ENCODE measurements around the gene PANX1.

The PANX1 gene

GRCh38 chr11:94212898-94213297, 84.3 kb downstream of the PANX1 start:
- Histone ChIP-seq H3K36me3 (ENCODE audit: control insufficient read depth in 4 of 4, insufficient read depth in 4 of 4, low read length in 3 of 4) (no peaks in the 10 kb centered on the region), H3K27ac (ENCODE audit: insufficient read depth in 1 of 2, low read depth in 1 of 2, low read length in 2 of 2, poor library complexity in 1 of 2, severe bottlenecking in 2 of 2) (no peak overlapping the region), H3K27me3 (replicated peaks in 2 of 5; ENCODE audit: control insufficient read depth in 4 of 5, insufficient read depth in 5 of 5, low read length in 4 of 5) (no peaks in the 10 kb centered on the region), H3K9me3 (ENCODE audit: control extremely low read depth in 1 of 5, control insufficient read depth in 4 of 5, insufficient read depth in 2 of 5, low read depth in 1 of 5, low read length in 4 of 5) (no peaks in the 10 kb centered on the region), H3K4me3 (ENCODE audit: control insufficient read depth in 1 of 7, extremely low read depth in 1 of 7, insufficient read depth in 4 of 7, low read depth in 2 of 7, low read length in 6 of 7) (no peak overlapping the region), H3K4me1 (ENCODE audit: control extremely low read depth in 1 of 4, control insufficient read depth in 4 of 4, insufficient read depth in 4 of 4, low read length in 3 of 4) (no peaks in the 10 kb centered on the region)
- DNase-seq = no peak
- CTCF ChIA-PET = no interaction called here
- POLR2A ChIA-PET = no interaction called here
- no CpG with 5 or more reads among the region's 2 CpGs for WGBS (ENCODE audit: insufficient coverage)

GRCh38 chr11:94217705-94218104, 89.1 kb downstream of the PANX1 start:
- Histone ChIP-seq H3K36me3 (ENCODE audit: control insufficient read depth in 4 of 4, insufficient read depth in 4 of 4, low read length in 3 of 4) (no peaks in the 10 kb centered on the region), H3K27ac (ENCODE audit: insufficient read depth in 1 of 2, low read depth in 1 of 2, low read length in 2 of 2, poor library complexity in 1 of 2, severe bottlenecking in 2 of 2) (no peak overlapping the region), H3K9me3 (ENCODE audit: control extremely low read depth in 1 of 5, control insufficient read depth in 4 of 5, insufficient read depth in 2 of 5, low read depth in 1 of 5, low read length in 4 of 5) (peaks cover 0 to 18% (median 13%) of the 10 kb centered on the region in 5 experiments), H3K4me3 (ENCODE audit: control insufficient read depth in 1 of 7, extremely low read depth in 1 of 7, insufficient read depth in 4 of 7, low read depth in 2 of 7, low read length in 6 of 7) (no peak overlapping the region), H3K27me3 (replicated peaks in 2 of 5; ENCODE audit: control insufficient read depth in 4 of 5, insufficient read depth in 5 of 5, low read length in 4 of 5) (no peaks in the 10 kb centered on the region), H3K4me1 (ENCODE audit: control extremely low read depth in 1 of 4, control insufficient read depth in 4 of 4, insufficient read depth in 4 of 4, low read length in 3 of 4) (no peaks in the 10 kb centered on the region)
- CTCF ChIA-PET = no interaction called here
- POLR2A ChIA-PET = no interaction called here
- WGBS (ENCODE audit: insufficient coverage) = 100% methylated on average over 1 of the region's 1 CpG
- no peak for DNase-seq

- Histone ChIP-seq H3K9me3 (ENCODE audit: control extremely low read depth in 1 of 5, control insufficient read depth in 4 of 5, insufficient read depth in 2 of 5, low read depth in 1 of 5, low read length in 4 of 5) (peaks cover 0 to 18% (median 14%) of the 10 kb centered on the region in 5 experiments), H3K4me1 (ENCODE audit: control extremely low read depth in 1 of 4, control insufficient read depth in 4 of 4, insufficient read depth in 4 of 4, low read length in 3 of 4) (no peaks in the 10 kb centered on the region), H3K36me3 (ENCODE audit: control insufficient read depth in 4 of 4, insufficient read depth in 4 of 4, low read length in 3 of 4) (no peaks in the 10 kb centered on the region), H3K27me3 (replicated peaks in 2 of 5; ENCODE audit: control insufficient read depth in 4 of 5, insufficient read depth in 5 of 5, low read length in 4 of 5) (no peaks in the 10 kb centered on the region), H3K27ac (ENCODE audit: insufficient read depth in 1 of 2, low read depth in 1 of 2, low read length in 2 of 2, poor library complexity in 1 of 2, severe bottlenecking in 2 of 2) (no peak overlapping the region), H3K4me3 (ENCODE audit: control insufficient read depth in 1 of 7, extremely low read depth in 1 of 7, insufficient read depth in 4 of 7, low read depth in 2 of 7, low read length in 6 of 7) (no peak overlapping the region)
- ChIA-PET CTCF (no interaction called here), POLR2A (no interaction called here)
- DNase-seq = no peak
- no CpG with 5 or more reads among the region's 2 CpGs for WGBS (ENCODE audit: insufficient coverage)
These were observed 89.7 kb downstream of the PANX1 start for GRCh38 chr11:94218372-94218771.

- H3K27me3 ChIP-seq (replicated peaks in 2 of 5; ENCODE audit: control insufficient read depth in 4 of 5, insufficient read depth in 5 of 5, low read length in 4 of 5) = no peaks in the 10 kb centered on the region
- WGBS (ENCODE audit: insufficient coverage) = 98% methylated on average over 5 of the region's 5 CpGs
- POLR2A ChIA-PET = no interaction called here
These were observed 91.1 kb downstream of the PANX1 start for GRCh38 chr11:94219771-94220170.

GRCh38 chr11:94224078-94224477, 95.4 kb downstream of the PANX1 start:
- H3K4me1 ChIP-seq (ENCODE audit: control extremely low read depth in 1 of 4, control insufficient read depth in 4 of 4, insufficient read depth in 4 of 4, low read length in 3 of 4) = peaks cover 0 to 2% (median 0%) of the 10 kb centered on the region in 4 experiments
- ChIA-PET POLR2A (no interaction called here), CTCF (interaction anchor here (1.2 kb wide), 1 partner anchor 10 kb away, joined by 3 read pairs; no protein-coding TSS in a partner anchor)
- peaks cover 0 to 10% (median 7%) of the 10 kb centered on the region in 5 experiments for H3K9me3 ChIP-seq (ENCODE audit: control extremely low read depth in 1 of 5, control insufficient read depth in 4 of 5, insufficient read depth in 2 of 5, low read depth in 1 of 5, low read length in 4 of 5)
- DNase-seq = peak; percentile 13 to 65 (median 37)
- no peak overlapping the region for H3K27ac ChIP-seq (ENCODE audit: insufficient read depth in 1 of 2, low read depth in 1 of 2, low read length in 2 of 2, poor library complexity in 1 of 2, severe bottlenecking in 2 of 2)
- H3K4me3 ChIP-seq (ENCODE audit: control insufficient read depth in 1 of 7, extremely low read depth in 1 of 7, insufficient read depth in 4 of 7, low read depth in 2 of 7, low read length in 6 of 7) = no peak overlapping the region
- no peaks in the 10 kb centered on the region for H3K27me3 ChIP-seq (replicated peaks in 2 of 5; ENCODE audit: control insufficient read depth in 4 of 5, insufficient read depth in 5 of 5, low read length in 4 of 5)
- no CpG with 5 or more reads among the region's 3 CpGs for WGBS (ENCODE audit: insufficient coverage)
- H3K36me3 ChIP-seq (ENCODE audit: control insufficient read depth in 4 of 4, insufficient read depth in 4 of 4, low read length in 3 of 4) = no peaks in the 10 kb centered on the region

More at GRCh38 chr11:94219771-94220170, 91.1 kb downstream of the PANX1 start:
- DNase-seq = peak in 1 of 3 donors; percentile 7
- Histone ChIP-seq H3K9me3 (ENCODE audit: control extremely low read depth in 1 of 5, control insufficient read depth in 4 of 5, insufficient read depth in 2 of 5, low read depth in 1 of 5, low read length in 4 of 5) (peaks cover 0 to 18% (median 14%) of the 10 kb centered on the region in 5 experiments), H3K4me1 (ENCODE audit: control extremely low read depth in 1 of 4, control insufficient read depth in 4 of 4, insufficient read depth in 4 of 4, low read length in 3 of 4) (peaks cover 0 to 2% (median 0%) of the 10 kb centered on the region in 4 experiments), H3K4me3 (ENCODE audit: control insufficient read depth in 1 of 7, extremely low read depth in 1 of 7, insufficient read depth in 4 of 7, low read depth in 2 of 7, low read length in 6 of 7) (no peak overlapping the region), H3K27ac (ENCODE audit: insufficient read depth in 1 of 2, low read depth in 1 of 2, low read length in 2 of 2, poor library complexity in 1 of 2, severe bottlenecking in 2 of 2) (no peak overlapping the region), H3K36me3 (ENCODE audit: control insufficient read depth in 4 of 4, insufficient read depth in 4 of 4, low read length in 3 of 4) (no peaks in the 10 kb centered on the region)
- CTCF ChIA-PET = no interaction called here

Data from common myeloid progenitor, CD34-positive (primary cell).